Superior temporal gyrus (tissue), 1 donor: ENCODE data around the gene CBFA2T3.
"Not testable (repeated sequence)": the region's sequence is repeated elsewhere in the genome, so short reads cannot be mapped to it uniquely, and the experiment has no call there.

Experiments
- DNase-seq: peaks from one replicate; pipeline ENCODE4 v3.0.0-alpha.2; 2016; ENCODE audit errors: extremely low spot score

The CBFA2T3 gene

DNA sequence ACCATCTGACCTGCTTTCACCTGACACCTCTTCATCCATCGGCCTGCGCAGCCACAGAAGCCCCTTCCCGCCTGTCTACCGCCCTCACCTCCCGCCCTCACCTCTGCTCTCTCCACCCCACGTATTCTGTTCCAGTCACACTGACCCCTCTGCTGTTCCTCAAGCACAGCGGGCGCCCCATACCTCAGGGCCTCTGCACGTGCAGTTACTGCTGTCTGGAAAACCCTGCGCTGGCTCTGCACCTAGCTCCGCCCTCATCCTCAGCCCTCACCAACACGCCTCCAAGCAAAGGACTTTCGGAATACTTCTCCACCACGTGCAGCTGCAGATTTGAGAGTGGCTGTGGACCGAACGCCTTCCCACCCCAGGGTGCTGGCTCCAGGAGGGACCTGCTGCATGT lies 85.9 kb downstream of the CBFA2T3 start:
- DNase-seq, result no peak

DNA sequence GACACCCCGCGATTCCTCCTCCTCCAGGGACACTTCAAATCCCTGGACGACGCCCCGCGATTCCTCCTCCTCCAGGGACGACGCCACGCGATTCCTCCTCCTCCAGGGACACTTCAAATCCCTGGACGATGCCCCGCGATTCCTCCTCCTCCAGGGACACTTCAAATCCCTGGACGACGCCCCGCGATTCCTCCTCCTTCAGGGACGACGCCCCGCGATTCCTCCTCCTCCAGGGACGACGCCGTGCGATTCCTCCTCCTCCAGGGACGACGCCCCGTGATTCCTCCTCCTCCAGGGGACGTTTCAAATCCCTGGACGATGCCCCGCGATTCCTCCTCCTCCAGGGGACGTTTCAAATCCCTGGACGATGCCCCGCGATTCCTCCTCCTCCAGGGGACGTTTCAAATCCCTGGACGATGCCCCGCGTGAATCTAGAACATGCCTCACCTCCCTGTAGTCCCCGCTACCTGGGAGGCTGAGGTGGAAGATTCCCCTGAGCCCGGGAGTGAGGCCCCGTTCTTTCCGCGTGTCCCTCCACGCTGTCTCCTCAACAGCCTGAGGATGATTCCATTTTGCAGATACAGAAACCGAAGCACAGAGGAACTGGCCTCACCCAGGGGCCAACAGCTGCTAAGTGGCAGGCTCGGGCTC lies 87.2 kb downstream of the CBFA2T3 start:
- not testable (repeated sequence) for DNase-seq

GRCh38 chr16:88888461-88889387 lies 88.3 kb downstream of the CBFA2T3 start:
- no peak for DNase-seq

GRCh38 chr16:88888057-88888456 lies 89.0 kb downstream of the CBFA2T3 start:
- no peak for DNase-seq

- DNase-seq, result no peak
Observed at GRCh38 chr16:88886845-88887521, 90.0 kb downstream of the CBFA2T3 start.

DNA sequence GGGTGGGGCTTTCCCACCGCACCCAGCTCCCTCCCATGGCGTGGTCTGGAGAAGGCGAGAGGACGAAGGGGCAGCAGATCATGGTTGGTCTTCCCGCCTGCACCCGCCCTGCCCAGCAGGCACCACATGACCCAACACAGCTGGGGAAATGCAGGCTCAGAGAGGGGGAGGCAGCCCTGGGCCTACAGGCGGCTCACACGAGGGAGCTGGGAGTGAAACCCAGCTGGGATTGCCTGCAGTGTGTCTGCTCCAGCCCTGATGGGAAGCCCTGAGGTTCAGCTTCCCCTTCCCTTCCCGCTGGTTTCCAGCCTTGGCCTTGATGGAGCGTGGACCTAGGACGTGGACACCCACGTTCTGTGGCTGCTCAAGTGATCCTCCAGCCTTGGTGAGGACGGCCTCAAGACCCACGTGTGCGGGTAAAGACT lies 90.6 kb downstream of the CBFA2T3 start:
- DNase-seq, result no peak

GRCh38 chr16:88885693-88886280 lies 91.2 kb downstream of the CBFA2T3 start:
- no peak for DNase-seq

GRCh38 chr16:88884569-88885271 lies 92.3 kb downstream of the CBFA2T3 start:
- DNase-seq, result no peak

- DNase-seq, result peak; percentile 12
Observed at GRCh38 chr16:88883946-88884345, 93.1 kb downstream of the CBFA2T3 start.

GRCh38 chr16:88883117-88883895 lies 93.7 kb downstream of the CBFA2T3 start:
- peak; percentile 7 for DNase-seq

- DNase-seq, result no peak
Observed at GRCh38 chr16:88882358-88883030, 94.5 kb downstream of the CBFA2T3 start.

DNA sequence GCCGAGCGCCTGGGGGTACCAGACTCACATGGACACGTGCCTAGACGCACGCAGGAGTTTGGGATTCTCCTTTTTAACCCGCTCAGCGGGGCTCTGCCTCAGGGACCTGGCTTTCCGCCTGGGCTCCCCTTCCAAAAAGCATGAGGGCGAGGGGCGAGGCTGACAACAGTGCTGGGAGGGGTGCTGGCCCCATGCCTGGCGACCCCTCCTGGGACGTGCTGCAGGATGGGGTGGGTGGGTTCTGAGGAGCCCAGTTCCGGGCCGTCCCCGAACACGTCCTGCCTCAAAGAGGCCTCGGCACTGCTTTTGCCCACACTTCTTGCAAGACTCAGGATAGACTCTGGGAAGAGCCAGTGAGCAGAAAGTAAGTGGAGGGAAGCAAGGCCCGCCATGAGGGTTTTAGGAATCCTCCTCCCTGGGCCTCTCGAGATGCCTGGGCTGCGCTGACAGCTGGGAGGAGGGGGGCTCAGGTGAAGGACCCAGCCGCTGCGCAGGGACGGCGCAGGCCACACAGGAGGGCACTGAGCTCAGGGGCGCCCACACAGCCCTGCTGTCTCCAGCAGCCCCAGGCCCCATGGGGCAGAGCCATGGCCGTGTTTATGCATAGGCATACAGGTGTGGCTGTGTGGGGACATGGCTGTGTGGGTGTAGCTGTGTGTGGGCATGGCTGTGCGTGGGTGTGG lies 95.2 kb downstream of the CBFA2T3 start:
- DNase-seq, result no peak

DNA sequence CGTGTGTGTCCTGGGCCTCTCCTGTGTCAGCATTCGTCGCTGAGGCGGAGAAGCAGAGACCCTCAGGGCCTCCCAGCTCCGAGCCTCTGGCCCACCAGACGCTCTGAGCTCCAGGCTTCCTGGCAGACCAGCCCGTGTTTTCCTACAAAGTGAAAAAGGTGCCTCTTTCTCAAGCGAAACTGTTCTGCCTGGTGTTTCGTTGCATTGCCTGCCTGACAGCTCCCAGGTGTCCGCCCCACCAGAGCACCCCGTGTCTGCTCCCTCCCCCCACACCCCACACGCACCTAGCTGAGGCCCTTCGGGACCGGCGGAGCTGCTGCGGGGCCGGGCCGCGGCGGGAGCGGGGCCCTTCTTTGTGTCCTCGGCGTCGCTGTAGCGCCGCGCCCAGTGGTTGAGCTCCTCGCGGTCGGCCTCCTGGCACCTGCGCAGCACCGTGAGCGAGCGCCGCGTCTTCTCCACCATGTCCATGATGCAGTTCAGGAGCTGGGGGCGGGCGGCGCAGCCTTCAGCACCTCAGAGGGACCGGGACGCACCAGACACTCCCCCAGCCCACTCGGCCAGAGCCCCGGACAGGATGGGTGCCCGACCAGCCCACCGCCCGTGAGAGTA lies 95.9 kb downstream of the CBFA2T3 start:
- no peak for DNase-seq

DNA sequence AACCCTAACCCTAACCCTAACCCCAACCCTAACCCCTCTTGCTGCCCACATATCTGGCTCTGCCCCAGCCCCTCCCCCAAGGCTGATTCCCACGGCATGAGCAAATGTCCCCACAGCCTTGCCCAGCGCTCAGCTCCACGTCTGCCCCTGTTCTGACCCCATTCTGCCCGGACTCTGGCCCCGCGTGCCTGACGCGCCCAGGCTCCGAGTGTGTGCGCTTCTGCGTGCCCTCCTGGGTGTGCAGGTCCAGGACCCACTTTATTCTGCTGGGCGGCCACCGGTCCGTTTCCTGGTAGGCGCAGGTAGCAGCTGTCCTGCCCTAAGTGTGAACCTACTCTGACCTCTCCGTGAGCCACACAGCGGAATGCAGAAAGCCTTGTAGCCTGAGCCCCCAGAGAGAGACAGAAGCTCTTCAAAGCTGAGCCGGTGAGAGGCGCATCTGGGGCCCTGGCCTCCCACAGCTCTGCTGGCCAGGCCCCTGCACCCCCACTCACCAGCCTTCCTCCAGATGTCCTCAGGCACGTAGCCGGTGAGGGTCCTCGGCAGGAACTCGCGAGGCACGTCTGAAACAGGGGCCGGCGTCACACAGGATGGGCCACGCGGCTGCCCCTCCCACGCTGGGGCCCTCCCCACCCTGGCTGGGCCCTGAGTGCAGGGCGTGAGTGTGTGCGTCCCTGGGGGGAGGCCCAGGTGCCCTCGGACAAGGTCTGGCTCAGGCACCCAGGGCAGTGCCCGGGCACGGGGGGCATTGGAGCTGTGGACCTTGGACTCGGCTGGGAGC lies 96.6 kb downstream of the CBFA2T3 start:
- no peak for DNase-seq

GRCh38 chr16:88879788-88880055 lies 97.3 kb downstream of the CBFA2T3 start:
- no peak for DNase-seq

- DNase-seq, result no peak
Observed at GRCh38 chr16:88878967-88879787, 97.8 kb downstream of the CBFA2T3 start.

DNA sequence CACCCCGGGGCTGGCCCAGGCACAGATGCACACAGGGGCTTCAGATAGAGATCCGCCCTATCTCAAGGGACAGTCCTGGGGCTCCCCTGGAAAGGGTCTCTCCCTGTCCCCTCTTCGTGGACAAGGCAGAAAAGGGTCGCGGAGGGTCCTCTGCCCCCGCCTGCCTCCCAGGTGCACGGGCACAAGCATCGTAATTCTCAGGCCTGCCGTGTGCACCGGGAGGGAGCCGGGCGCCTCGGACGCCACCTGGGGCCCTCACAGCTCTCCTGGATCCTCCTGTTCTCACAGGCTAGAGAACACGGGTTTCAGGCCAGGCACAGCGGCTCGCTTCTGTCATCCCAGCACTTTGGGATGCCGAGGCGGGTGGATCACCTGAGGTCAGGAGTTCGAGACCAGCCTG lies 98.7 kb downstream of the CBFA2T3 start:
- no peak for DNase-seq
